Right lobe of liver (tissue), 6 donors: ENCODE measurements around the gene ERCC2. TPM values are rescaled to one million over a fixed set of nuclear protein-coding genes. Genes with fewer than 3 reads are reported as not detected.

Experiments
- ATAC-seq, 4 donors: fragments of 200-7000 bp; cut with Tn5 transposase; one replicate each; pipeline ENCODE4 v1.9.1; 2020; ENCODE audit warnings: mild to moderate bottlenecking in 4 of 4, moderate library complexity in 4 of 4
- DNase-seq, 3 donors: peaks; one replicate each; pipeline ENCODE4 v3.0.0-alpha.2; 2020
- H3K27ac ChIP-seq, 3 donors: fragments of 200-600 bp; one replicate each; pipeline ENCODE4 v1.8.0; 2022
- H3K27me3 ChIP-seq, 2 donors: fragments of 200-600 bp; one replicate each; pipeline ENCODE4 v1.8.0; 2022
- H3K36me3 ChIP-seq, 4 donors: fragments of 200-600 bp; sonication (generic) in 1 of 4; one replicate each; pipeline versions ENCODE4 v1.5.1 to v1.8.0; 2017 to 2022; ENCODE audit warnings: control low read depth in 1 of 4
- H3K4me1 ChIP-seq, 4 donors: fragments of 200-600 bp; sonication (generic) in 1 of 4; one replicate each; pipeline versions ENCODE4 v1.5.1 to v1.8.0; 2017 to 2022; ENCODE audit warnings: control low read depth in 1 of 4
- H3K4me3 ChIP-seq, 3 donors: fragments of 200-600 bp; one replicate each; pipeline ENCODE4 v1.8.0; 2022
- H3K9me3 ChIP-seq, 4 donors: fragments of 200-600 bp; sonication (generic) in 1 of 4; one replicate each; pipeline versions ENCODE4 v1.5.1 to v1.8.0; 2017 to 2022; ENCODE audit warnings: control low read depth in 1 of 4
- CTCF ChIP-seq, 4 donors: fragments of 200-600 bp in 3 of 4; fragments of 450-650 bp in 1 of 4; IDR thresholded peaks; one replicate each; pipeline versions ENCODE4 v1.5.1 to v1.8.0; 2016 to 2022; ENCODE audit warnings: antibody characterized with exemption in 4 of 4, mild to moderate bottlenecking in 2 of 4
- POLR2A ChIP-seq: fragments of 450-650 bp; IDR thresholded peaks from one replicate; pipeline ENCODE4 v1.6.1; 2017; ENCODE audit warnings: antibody characterized with exemption, mild to moderate bottlenecking
- WGBS: methylation state at CpG from one replicate; pipeline ENCODE4 v1.1.6; 2018; ENCODE audit warnings: low coverage, low lambda C conversion rate; ENCODE audit not compliant: insufficient coverage; ENCODE audit errors: missing lambda C conversion rate; 5-methylcytosine and 5-hydroxymethylcytosine counted together
- intact Hi-C, 2 donors: fragments of 100-400 bp; cut with DNase I; formaldehyde crosslinking; loops; one replicate each; pipeline versions ENCODE4 v1.11.2 to v1.14.1; 2022
- total RNA-seq, 6 experiments: library from RNA; depleted of rRNA in 2 of 6; stranded (reverse); fragments of >200 nt in 2 of 6; fragmentation: NEBNext Ultra II Directional in 3 of 6; extraction: Animal tissue kit (Norgen Biotek cat#: 25700) in 3 of 6; gene quantifications; one replicate each; pipeline versions ENCODE4 v1.1.0 to v1.2.4, GENCODE V29; 2016 to 2023
- donor health status: DM: no; HTN: yes; CAD: no.
- donor health status: DM: no; HTN: no; CAD: no.
- donor health status: DM: no; HTN: no; CAD: no.
- donor health status: DM: no; HTN: yes; CAD: no.
- donor health status: DM: no; HTN: yes; CAD: no.

Gene ERCC2
- total RNA-seq, 6 experiments from 2014 or later, result 9.8 to 13.7 (median 11.3) TPM

DNA sequence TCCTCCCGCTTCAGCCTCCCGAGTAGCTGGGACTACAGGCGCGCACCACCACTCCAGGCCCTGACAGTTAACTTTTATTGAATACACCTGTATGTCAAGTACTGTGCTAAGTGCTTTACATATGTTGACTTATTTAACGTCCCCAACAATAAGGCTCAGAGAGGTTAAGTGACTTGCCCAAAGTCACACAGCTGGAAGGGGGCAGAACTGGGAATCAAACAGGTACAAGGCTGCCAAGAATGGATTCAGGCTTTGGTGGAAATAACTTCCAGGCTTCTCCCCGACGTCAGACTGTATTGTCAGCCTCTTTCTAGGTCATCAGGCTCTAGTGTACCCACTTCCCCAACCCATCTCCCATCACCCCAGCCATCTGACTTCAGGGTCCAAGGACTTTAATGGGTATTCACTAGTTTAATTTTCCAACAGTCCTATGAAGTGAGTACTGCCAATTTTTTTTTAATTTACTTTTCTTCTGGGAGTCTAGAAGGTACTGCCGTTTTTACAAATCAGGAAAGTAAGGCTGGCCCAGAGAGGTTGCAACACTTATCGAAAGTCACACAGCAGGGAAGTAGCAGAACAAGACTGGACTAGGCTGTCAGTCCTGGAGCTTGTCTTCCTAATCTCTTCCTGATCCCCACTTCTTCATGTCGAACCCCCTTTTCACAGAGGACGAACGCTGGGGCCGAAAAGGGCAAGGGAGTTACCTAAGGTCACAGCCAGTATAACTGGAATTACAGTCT lies 42.8 kb downstream of the ERCC2 start:
- DNase-seq, result no peak
- 66% methylated on average over 13 of the region's 13 CpGs for WGBS

DNA sequence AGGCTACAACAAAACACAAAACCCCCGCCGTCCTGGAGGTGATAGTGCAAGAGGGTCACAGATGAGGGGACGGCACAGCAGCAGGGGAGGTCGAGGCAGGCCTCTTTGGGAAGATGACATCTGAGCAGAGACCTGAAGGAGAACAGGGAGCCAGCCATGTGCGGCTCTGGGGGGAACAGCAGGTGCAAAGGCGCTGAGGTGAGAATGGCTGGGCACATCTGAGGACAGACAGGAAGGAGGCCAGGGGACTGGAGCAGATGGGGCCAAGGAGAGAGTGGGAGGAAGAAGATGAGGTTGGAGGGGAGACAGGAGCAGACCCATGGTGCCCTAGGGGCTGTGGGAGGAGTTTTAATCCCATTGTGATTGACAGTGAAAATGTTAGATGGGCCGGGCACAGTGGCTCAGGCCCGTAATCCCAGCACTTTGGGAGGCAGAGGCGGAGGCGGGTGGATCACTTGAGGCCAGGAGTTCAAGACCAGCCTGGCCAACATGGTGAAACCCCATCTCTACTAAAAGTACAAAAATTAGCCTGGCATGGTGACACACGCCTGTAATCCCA lies 45.9 kb downstream of the ERCC2 start:
- 69% methylated on average over 6 of the region's 11 CpGs for WGBS
- DNase-seq (no peak), ATAC-seq (no peak)
- Histone ChIP-seq H3K36me3 (no peaks in the 10 kb centered on the region), H3K4me1 (peaks cover 0 to 8% (median 0%) of the 10 kb centered on the region in 4 donors), H3K27ac (no peak overlapping the region), H3K27me3 (no peaks in the 10 kb centered on the region), H3K4me3 (no peak overlapping the region), H3K9me3 (no peaks in the 10 kb centered on the region)
- TF ChIP-seq CTCF (IDR thresholded peaks at IDR 0.05) (no peak), POLR2A (no peak)
- intact Hi-C loops, result no loop called here

More for the DNA sequence above, 42.8 kb downstream of the ERCC2 start:
- H3K4me3 ChIP-seq, result no peak overlapping the region
- no peak overlapping the region for H3K27ac ChIP-seq
- TF ChIP-seq POLR2A (no peak), CTCF (IDR thresholded peaks at IDR 0.05) (no peak)
- H3K9me3 ChIP-seq, result no peaks in the 10 kb centered on the region
- no peak for ATAC-seq
- intact Hi-C loops, result no loop called here
- H3K4me1 ChIP-seq, result peaks cover 0 to 8% (median 0%) of the 10 kb centered on the region in 4 donors
- no peaks in the 10 kb centered on the region for H3K27me3 ChIP-seq
- no peaks in the 10 kb centered on the region for H3K36me3 ChIP-seq

DNA sequence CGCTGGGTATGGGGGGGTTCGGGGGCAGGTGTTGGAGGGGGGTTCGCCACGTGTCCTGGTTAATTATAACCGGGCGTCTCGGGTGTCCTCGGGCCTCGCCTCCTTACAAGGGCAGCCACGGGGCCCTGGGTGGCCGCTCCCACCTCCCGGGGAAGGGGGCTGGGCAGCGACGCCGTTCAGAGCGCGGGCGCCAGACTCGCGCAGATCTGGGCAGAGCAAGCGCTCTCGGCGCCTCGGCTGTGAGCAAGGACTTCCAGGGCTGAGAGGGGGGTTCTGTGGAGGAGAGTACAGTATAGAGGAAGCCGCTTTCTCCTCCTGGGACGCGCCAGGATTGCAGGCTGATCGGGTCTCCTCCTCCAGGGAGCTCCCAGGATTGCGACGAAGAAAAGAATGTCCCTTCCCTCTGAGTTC lies 46.7 kb downstream of the ERCC2 start:
- no peak for ATAC-seq

GRCh38 chr19:45322744-45323281 lies 47.6 kb downstream of the ERCC2 start, which contains the start of gene CKM:
Gene CKM (minus strand): TSS chr19:45322875. CDS start chr19:45319713, 3,162 bp downstream.
- no peak for TF ChIP-seq CTCF (IDR thresholded peaks at IDR 0.05)
- no peak for TF ChIP-seq POLR2A
- no peak for DNase-seq
- 8% methylated on average over 2 of the region's 15 CpGs for WGBS
- Histone ChIP-seq H3K27me3 (no peaks in the 10 kb centered on the region), H3K27ac (no peak within 1 kb of the TSS), H3K4me3 (no peak within 1 kb of the TSS), H3K9me3 (no peaks in the 10 kb centered on the region), H3K36me3 (no peaks in the 10 kb centered on the region), H3K4me1 (peaks cover 0 to 8% (median 0%) of the 10 kb centered on the region in 4 donors)
- no peak for ATAC-seq
- intact Hi-C loops, result no loop called here

More for the DNA sequence above, 46.7 kb downstream of the ERCC2 start:
- no peak for DNase-seq
- Histone ChIP-seq H3K36me3 (no peaks in the 10 kb centered on the region), H3K4me1 (peaks cover 0 to 8% (median 0%) of the 10 kb centered on the region in 4 donors), H3K9me3 (no peaks in the 10 kb centered on the region), H3K27ac (no peak overlapping the region), H3K4me3 (no peak overlapping the region), H3K27me3 (no peaks in the 10 kb centered on the region)
- WGBS, result no CpG with 5 or more reads among the region's 30 CpGs
- intact Hi-C loops, result no loop called here
- TF ChIP-seq POLR2A (no peak), CTCF (IDR thresholded peaks at IDR 0.05) (no peak)
